Measurements from ENCODE around the gene FAM169A.

The FAM169A gene

GRCh38 chr5:74786851-74787250 lies 79.3 kb downstream of the FAM169A start:
- no peak overlapping the region for H3K4me3 ChIP-seq (ENCODE audit: low read depth, low read length)
- TF ChIP-seq, protein P1, sequence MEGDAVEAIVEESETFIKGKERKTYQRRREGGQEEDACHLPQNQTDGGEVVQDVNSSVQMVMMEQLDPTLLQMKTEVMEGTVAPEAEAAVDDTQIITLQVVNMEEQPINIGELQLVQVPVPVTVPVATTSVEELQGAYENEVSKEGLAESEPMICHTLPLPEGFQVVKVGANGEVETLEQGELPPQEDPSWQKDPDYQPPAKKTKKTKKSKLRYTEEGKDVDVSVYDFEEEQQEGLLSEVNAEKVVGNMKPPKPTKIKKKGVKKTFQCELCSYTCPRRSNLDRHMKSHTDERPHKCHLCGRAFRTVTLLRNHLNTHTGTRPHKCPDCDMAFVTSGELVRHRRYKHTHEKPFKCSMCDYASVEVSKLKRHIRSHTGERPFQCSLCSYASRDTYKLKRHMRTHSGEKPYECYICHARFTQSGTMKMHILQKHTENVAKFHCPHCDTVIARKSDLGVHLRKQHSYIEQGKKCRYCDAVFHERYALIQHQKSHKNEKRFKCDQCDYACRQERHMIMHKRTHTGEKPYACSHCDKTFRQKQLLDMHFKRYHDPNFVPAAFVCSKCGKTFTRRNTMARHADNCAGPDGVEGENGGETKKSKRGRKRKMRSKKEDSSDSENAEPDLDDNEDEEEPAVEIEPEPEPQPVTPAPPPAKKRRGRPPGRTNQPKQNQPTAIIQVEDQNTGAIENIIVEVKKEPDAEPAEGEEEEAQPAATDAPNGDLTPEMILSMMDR (IDR thresholded peaks at IDR 0.05; ENCODE audit: low read depth, low read length), result no peak

DNA sequence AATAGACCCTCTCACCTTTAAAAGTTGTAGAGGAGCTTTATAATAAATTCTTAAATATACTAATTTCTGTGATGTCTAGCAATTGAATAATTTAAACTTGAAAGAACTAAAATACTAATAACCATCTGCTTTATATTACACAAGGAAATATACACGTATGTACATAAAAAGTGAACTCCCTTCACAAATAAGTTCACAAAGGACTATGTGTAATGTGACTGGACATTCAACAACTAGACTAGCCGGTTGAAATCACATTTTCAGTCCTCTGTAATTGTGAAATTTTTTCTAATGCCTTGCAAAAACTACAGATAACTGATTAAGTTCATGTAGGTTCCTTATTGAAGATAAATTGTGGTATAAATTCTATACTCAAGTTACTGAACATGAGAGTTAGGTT lies 87.6 kb downstream of the FAM169A start:
- no peak overlapping the region for H3K4me3 ChIP-seq (ENCODE audit: low read depth, low read length)
- TF ChIP-seq, protein P1 (IDR thresholded peaks at IDR 0.05; ENCODE audit: low read depth, low read length), result no peak

- TF ChIP-seq, protein P1 (IDR thresholded peaks at IDR 0.05; ENCODE audit: low read depth, low read length), result no peak
- H3K4me3 ChIP-seq (ENCODE audit: low read depth, low read length), result no peak overlapping the region
These were observed 93.8 kb downstream of the FAM169A start for GRCh38 chr5:74772359-74772758.

- H3K4me3 ChIP-seq (ENCODE audit: low read depth, low read length), result peak overlapping the region; percentile 92
- TF ChIP-seq, protein P1 (IDR thresholded peaks at IDR 0.05; ENCODE audit: low read depth, low read length), result no peak
These were observed 98.6 kb downstream of the FAM169A start for GRCh38 chr5:74767579-74767913.

- TF ChIP-seq, protein P1 (IDR thresholded peaks at IDR 0.05; ENCODE audit: low read depth, low read length), result no peak
These were observed 99.2 kb downstream of the FAM169A start, which contains the start of the genes GFM2 and NSA2 for GRCh38 chr5:74766849-74767578. TSS of gene GFM2 (minus strand) at chr5:74767117. CDS start at chr5:74763742, 3,375 bp downstream. TSS of gene NSA2 (plus strand) at chr5:74767249. CDS start at chr5:74767361, 112 bp downstream.

GRCh38 chr5:74766418-74766848 lies 99.8 kb downstream of the FAM169A start:
- peak overlapping the region; percentile 92 for H3K4me3 ChIP-seq (ENCODE audit: low read depth, low read length)
- TF ChIP-seq, protein P1 (IDR thresholded peaks at IDR 0.05; ENCODE audit: low read depth, low read length), result peak; percentile 5; the same call in 1 of the 2 replicates

More at GRCh38 chr5:74766849-74767578, 99.2 kb downstream of the FAM169A start, which contains the start of the genes GFM2 and NSA2:
- peak within 1 kb of the TSS; percentile 92 for H3K4me3 ChIP-seq (ENCODE audit: low read depth, low read length)

GRCh38 chr5:74765929-74766328 lies 100.3 kb downstream of the FAM169A start:
- H3K4me3 ChIP-seq (ENCODE audit: low read depth, low read length), result peak overlapping the region; percentile 92
- TF ChIP-seq, protein P1 (IDR thresholded peaks at IDR 0.05; ENCODE audit: low read depth, low read length), result no peak

Data from WI38 (cell line).